Neural cell (in vitro differentiated cells): ENCODE data around the gene ASPM.

Source experiments
- EP300 ChIP-seq: fragments of 450-650 bp; conservative IDR thresholded peaks from 2 replicates; pipeline ENCODE4 v1.6.1; 2014; ENCODE audit warnings: antibody characterized with exemption, mild to moderate bottlenecking, moderate library complexity; ENCODE audit not compliant: poor library complexity, severe bottlenecking
- POLR2AphosphoS5 ChIP-seq: IDR thresholded peaks from 2 replicates; pipeline ENCODE4 v1.6.1; 2012
- SMC3 ChIP-seq: fragments of 450-650 bp; conservative IDR thresholded peaks from 2 replicates; pipeline ENCODE4 v1.6.1; 2014; ENCODE audit warnings: antibody characterized with exemption, mild to moderate bottlenecking, moderate library complexity; ENCODE audit not compliant: poor library complexity

- TF ChIP-seq EP300 (no peak), POLR2AphosphoS5 (no peak), SMC3 (no peak)
Measured at GRCh38 chr1:197062692-197063091, 83.8 kb downstream of the ASPM start.
